K562 (cell line): Measurements from ENCODE around the gene PDPK1. TPM values are rescaled to one million over a fixed set of nuclear protein-coding genes. Genes with fewer than 3 reads are reported as not detected.

Experiments
- ARID1B ChIP-seq: fragments of 450-650 bp; IDR thresholded peaks from 2 replicates; pipeline ENCODE4 v1.6.1; 2016; ENCODE audit warnings: antibody characterized with exemption, mild to moderate bottlenecking, inconsistent platforms
- ATF7 ChIP-seq: fragments of 450-650 bp; IDR thresholded peaks from 2 replicates; pipeline ENCODE4 v1.7.1; 2014; ENCODE audit warnings: mild to moderate bottlenecking, moderate library complexity
- CHCHD3 ChIP-seq: fragments of 250-450 bp; sonication (Bioruptor Pico); IDR thresholded peaks from 2 replicates; pipeline ENCODE4 v2.1.2; 2022; ENCODE audit warnings: mild to moderate bottlenecking
- CTCFL ChIP-seq: IDR thresholded peaks from 2 replicates; pipeline ENCODE4 v1.6.1; 2011; ENCODE audit warnings: borderline replicate concordance, low read depth, mild to moderate bottlenecking, moderate library complexity, low read length; ENCODE audit not compliant: insufficient read depth, poor library complexity, severe bottlenecking
- EP300 ChIP-seq: IDR thresholded peaks from 2 replicates; pipeline ENCODE4 v1.6.1; 2012; ENCODE audit warnings: low read length, improper control_type of control experiment
- MCM2 ChIP-seq: fragments of 450-650 bp; IDR thresholded peaks from 2 replicates; pipeline ENCODE4 v1.6.1; 2017; ENCODE audit warnings: low read depth, mild to moderate bottlenecking
- MLLT1 ChIP-seq, 2 experiments: fragments of 450-650 bp; IDR thresholded peaks; 2 replicates each; pipeline ENCODE4 v1.6.1; 2016
- MTA3 ChIP-seq: fragments of 450-650 bp; formaldehyde crosslinking; IDR thresholded peaks from 2 replicates; pipeline ENCODE4 v1.6.1; 2017; ENCODE audit warnings: mild to moderate bottlenecking, borderline replicate concordance
- NUFIP1 ChIP-seq: fragments of 450-650 bp; IDR thresholded peaks from 2 replicates; pipeline ENCODE4 v1.6.1; 2018; ENCODE audit not compliant: partially characterized antibody
- PPARD ChIP-seq: fragments of 250-450 bp; sonication (Bioruptor Pico); IDR thresholded peaks from 2 replicates; pipeline ENCODE4 v1.8.0; 2022; ENCODE audit warnings: inconsistent platforms, mild to moderate bottlenecking, moderate library complexity
- SPI1 ChIP-seq: IDR thresholded peaks from 2 replicates; pipeline ENCODE4 v1.6.1; 2011; ENCODE audit warnings: low read depth, low read length, control low read depth, borderline replicate concordance
- SREBF2 ChIP-seq: sonication (generic); formaldehyde crosslinking; IDR thresholded peaks from 2 replicates; pipeline ENCODE4 v1.4.0; 2020; ENCODE audit warnings: mild to moderate bottlenecking, missing genetic modification reagents
- STAG1 ChIP-seq: sonication (generic); formaldehyde crosslinking; IDR thresholded peaks from 2 replicates; pipeline ENCODE4 v1.5.0; 2020; ENCODE audit warnings: missing genetic modification reagents, borderline replicate concordance
- TAL1 ChIP-seq: fragments of 450-650 bp; IDR thresholded peaks from 2 replicates; pipeline ENCODE4 v1.6.1; 2016; ENCODE audit warnings: mild to moderate bottlenecking
- TCF7 ChIP-seq: sonication (generic); IDR thresholded peaks from 2 replicates; pipeline ENCODE4 v1.6.1; 2016; ENCODE audit warnings: antibody characterized with exemption, borderline replicate concordance
- polyA plus RNA-seq, 8 experiments: library from polyadenylated mRNA; depleted of rRNA in 4 of 8; stranded (reverse) in 5 of 8; unstranded in 3 of 8; fragments of >200 nt; fragmentation: Nextera tagmentation in 2 of 8; fragmentation: Illumina TruSeq in 1 of 8; extraction: Ambion mirVana in 2 of 8; extraction: Trizol in 1 of 8; gene quantifications; 2 replicates each; pipeline versions ENCODE4 v1.2.1 to v1.2.3, GENCODE V29; 2011 to 2014; ENCODE audit warnings: inconsistent platforms in 1 of 8, missing spikeins in 1 of 8
- total RNA-seq, 7 experiments: library from RNA; depleted of rRNA in 6 of 7; stranded (reverse); fragments of >200 nt in 6 of 7; fragmentation: Illumina TruSeq in 2 of 7; extraction: Trizol in 2 of 7; gene quantifications; 2 replicates each; pipeline versions ENCODE4 v1.2.1 to v1.2.3, GENCODE V29; 2011 to 2021; ENCODE audit warnings: low replicate concordance in 1 of 7
- TF ChIP-seq, protein P1 (sequence below): fragments of 150-350 bp; conservative IDR thresholded peaks from 2 replicates; pipeline ENCODE4 v1.6.1; 2014; ENCODE audit warnings: low read length
- TF ChIP-seq, protein P2 (sequence below): fragments of 450-650 bp; formaldehyde crosslinking; IDR thresholded peaks from 2 replicates; pipeline ENCODE4 v1.4.0; 2022; ENCODE audit warnings: missing genetic modification characterization
- TF ChIP-seq, protein P3 (sequence below): fragments of 250-450 bp; sonication (Bioruptor Pico); IDR thresholded peaks from 2 replicates; pipeline ENCODE4 v1.4.0; 2020; ENCODE audit warnings: mild to moderate bottlenecking, moderate library complexity, borderline replicate concordance

The PDPK1 gene
- total and polyA plus RNA-seq, 9 of the 15 experiments (the other 6 are each of a cell fraction or from before 2014, with no cell fraction given) = 4.0 to 37.2 (median 18.7) TPM

DNA sequence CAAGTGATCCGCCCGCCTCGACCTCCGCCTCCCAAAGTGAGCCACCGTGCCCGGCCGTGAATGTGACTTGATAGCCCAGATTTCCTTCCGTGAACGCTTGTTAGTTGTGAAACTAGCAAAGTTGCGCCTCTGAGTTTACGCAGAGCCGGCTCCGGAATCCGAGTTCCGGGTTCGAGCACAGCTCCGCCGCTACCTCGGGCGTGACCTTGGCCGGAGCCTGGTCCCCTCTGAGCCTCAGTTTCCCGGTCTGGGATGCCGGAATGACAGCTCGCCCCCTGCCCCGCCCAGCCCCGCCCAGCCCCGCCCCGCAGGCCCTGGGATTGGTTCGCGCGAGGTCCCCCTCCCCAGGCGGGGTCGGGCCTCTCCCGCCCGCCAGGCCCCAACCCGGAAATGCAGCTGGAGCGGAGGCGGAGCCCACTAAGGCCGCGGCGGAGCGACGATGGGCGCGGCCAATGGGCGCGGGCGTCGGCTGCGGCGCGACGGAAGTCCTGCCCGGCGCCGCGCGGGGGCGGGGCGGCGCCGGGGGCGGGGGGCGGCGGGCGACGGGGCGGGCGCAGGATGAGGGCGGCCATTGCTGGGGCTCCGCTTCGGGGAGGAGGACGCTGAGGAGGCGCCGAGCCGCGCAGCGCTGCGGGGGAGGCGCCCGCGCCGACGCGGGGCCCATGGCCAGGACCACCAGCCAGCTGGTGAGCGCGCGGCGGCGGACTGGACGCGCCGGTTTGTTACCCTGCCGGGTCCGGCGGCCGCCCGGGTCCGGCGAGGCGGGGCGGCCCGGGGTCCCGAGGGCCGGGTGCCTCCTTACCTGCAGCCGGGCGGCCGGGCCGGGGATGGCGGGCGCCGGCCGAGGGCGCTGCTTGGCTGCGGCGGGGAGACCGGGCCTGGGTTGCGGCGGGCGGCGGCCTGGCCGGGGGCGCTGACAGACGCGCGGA is at the start of gene PDPK1 (continued):
- TF ChIP-seq, protein P1, sequence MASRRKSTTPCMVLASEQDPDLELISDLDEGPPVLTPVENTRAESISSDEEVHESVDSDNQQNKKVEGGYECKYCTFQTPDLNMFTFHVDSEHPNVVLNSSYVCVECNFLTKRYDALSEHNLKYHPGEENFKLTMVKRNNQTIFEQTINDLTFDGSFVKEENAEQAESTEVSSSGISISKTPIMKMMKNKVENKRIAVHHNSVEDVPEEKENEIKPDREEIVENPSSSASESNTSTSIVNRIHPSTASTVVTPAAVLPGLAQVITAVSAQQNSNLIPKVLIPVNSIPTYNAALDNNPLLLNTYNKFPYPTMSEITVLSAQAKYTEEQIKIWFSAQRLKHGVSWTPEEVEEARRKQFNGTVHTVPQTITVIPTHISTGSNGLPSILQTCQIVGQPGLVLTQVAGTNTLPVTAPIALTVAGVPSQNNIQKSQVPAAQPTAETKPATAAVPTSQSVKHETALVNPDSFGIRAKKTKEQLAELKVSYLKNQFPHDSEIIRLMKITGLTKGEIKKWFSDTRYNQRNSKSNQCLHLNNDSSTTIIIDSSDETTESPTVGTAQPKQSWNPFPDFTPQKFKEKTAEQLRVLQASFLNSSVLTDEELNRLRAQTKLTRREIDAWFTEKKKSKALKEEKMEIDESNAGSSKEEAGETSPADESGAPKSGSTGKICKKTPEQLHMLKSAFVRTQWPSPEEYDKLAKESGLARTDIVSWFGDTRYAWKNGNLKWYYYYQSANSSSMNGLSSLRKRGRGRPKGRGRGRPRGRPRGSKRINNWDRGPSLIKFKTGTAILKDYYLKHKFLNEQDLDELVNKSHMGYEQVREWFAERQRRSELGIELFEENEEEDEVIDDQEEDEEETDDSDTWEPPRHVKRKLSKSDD = no peak
- TF ChIP-seq MLLT1 (IDR thresholded peaks at IDR 0.05) (no peak), TAL1 (no peak), NUFIP1 (no peak), STAG1 (CRISPR knock-in tag) (no peak), ATF7 (no peak), CHCHD3 (no peak), TCF7 (no peak), SREBF2 (CRISPR knock-in tag) (no peak), CTCFL (no peak), MTA3 (no peak), MCM2 (no peak), PPARD (CRISPR knock-in tag) (no peak), ARID1B (no peak), EP300 (no peak), SPI1 (no peak)
- TF ChIP-seq, protein P2, sequence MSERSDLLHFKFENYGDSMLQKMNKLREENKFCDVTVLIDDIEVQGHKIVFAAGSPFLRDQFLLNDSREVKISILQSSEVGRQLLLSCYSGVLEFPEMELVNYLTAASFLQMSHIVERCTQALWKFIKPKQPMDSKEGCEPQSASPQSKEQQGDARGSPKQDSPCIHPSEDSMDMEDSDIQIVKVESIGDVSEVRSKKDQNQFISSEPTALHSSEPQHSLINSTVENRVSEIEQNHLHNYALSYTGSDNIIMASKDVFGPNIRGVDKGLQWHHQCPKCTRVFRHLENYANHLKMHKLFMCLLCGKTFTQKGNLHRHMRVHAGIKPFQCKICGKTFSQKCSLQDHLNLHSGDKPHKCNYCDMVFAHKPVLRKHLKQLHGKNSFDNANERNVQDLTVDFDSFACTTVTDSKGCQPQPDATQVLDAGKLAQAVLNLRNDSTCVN (CRISPR knock-in tag) = no peak
- TF ChIP-seq, protein P3, sequence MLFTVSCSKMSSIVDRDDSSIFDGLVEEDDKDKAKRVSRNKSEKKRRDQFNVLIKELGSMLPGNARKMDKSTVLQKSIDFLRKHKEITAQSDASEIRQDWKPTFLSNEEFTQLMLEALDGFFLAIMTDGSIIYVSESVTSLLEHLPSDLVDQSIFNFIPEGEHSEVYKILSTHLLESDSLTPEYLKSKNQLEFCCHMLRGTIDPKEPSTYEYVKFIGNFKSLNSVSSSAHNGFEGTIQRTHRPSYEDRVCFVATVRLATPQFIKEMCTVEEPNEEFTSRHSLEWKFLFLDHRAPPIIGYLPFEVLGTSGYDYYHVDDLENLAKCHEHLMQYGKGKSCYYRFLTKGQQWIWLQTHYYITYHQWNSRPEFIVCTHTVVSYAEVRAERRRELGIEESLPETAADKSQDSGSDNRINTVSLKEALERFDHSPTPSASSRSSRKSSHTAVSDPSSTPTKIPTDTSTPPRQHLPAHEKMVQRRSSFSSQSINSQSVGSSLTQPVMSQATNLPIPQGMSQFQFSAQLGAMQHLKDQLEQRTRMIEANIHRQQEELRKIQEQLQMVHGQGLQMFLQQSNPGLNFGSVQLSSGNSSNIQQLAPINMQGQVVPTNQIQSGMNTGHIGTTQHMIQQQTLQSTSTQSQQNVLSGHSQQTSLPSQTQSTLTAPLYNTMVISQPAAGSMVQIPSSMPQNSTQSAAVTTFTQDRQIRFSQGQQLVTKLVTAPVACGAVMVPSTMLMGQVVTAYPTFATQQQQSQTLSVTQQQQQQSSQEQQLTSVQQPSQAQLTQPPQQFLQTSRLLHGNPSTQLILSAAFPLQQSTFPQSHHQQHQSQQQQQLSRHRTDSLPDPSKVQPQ = no peak
